ENCODE measurements around the gene FAM3B. TPM values are rescaled to one million over a fixed set of nuclear protein-coding genes. Genes with fewer than 3 reads are reported as not detected.
"Not testable (repeated sequence)": the region's sequence is repeated elsewhere in the genome, so short reads cannot be mapped to it uniquely, and the experiment has no call there.

FAM3B gene
- total RNA-seq, 2 donors from 2014 or later = 1.5 to 11.8 TPM

- TF ChIP-seq CTCF (IDR thresholded peaks at IDR 0.05) = no peak
- Histone ChIP-seq H3K27ac (no peak overlapping the region), H3K4me1 (ENCODE audit: control insufficient read depth in 1 of 2, low read depth in 2 of 2) (no peaks in the 10 kb centered on the region), H3K36me3 (no peaks in the 10 kb centered on the region), H3K27me3 (replicated peaks; ENCODE audit: insufficient read depth) (no peaks in the 10 kb centered on the region), H3K4me3 (no peak overlapping the region), H3K9me3 (no peaks in the 10 kb centered on the region)
- ATAC-seq (ENCODE audit: insufficient number of reproducible peaks, low FRiP score, low read depth) (no peak), DNase-seq (ENCODE audit: low spot score) (no peak)
Observed at GRCh38 chr21:41294548-41295231, 21.9 kb upstream of the FAM3B start.

- ATAC-seq (ENCODE audit: insufficient number of reproducible peaks, low FRiP score, low read depth) (no peak), DNase-seq (ENCODE audit: low spot score) (no peak)
- Histone ChIP-seq H3K9me3 (no peaks in the 10 kb centered on the region), H3K27me3 (replicated peaks; ENCODE audit: insufficient read depth) (no peaks in the 10 kb centered on the region), H3K27ac (no peak overlapping the region), H3K4me3 (no peak overlapping the region), H3K4me1 (ENCODE audit: control insufficient read depth in 1 of 2, low read depth in 2 of 2) (no peaks in the 10 kb centered on the region), H3K36me3 (no peaks in the 10 kb centered on the region)
- TF ChIP-seq CTCF (IDR thresholded peaks at IDR 0.05) = no peak
Observed at GRCh38 chr21:41295721-41296254, 20.8 kb upstream of the FAM3B start.

GRCh38 chr21:41302976-41303375 is 13.6 kb upstream of the FAM3B start:
- ATAC-seq (ENCODE audit: insufficient number of reproducible peaks, low FRiP score, low read depth) = no peak
- no peaks in the 10 kb centered on the region for H3K27me3 ChIP-seq (replicated peaks; ENCODE audit: insufficient read depth)
- no peak for TF ChIP-seq CTCF (IDR thresholded peaks at IDR 0.05)

GRCh38 chr21:41304068-41304720 is 12.4 kb upstream of the FAM3B start:
- no peaks in the 10 kb centered on the region for H3K27me3 ChIP-seq (replicated peaks; ENCODE audit: insufficient read depth)
- H3K4me1 ChIP-seq (ENCODE audit: control insufficient read depth in 1 of 2, low read depth in 2 of 2) = no peaks in the 10 kb centered on the region
- no peak for TF ChIP-seq CTCF (IDR thresholded peaks at IDR 0.05)
- no peak for ATAC-seq (ENCODE audit: insufficient number of reproducible peaks, low FRiP score, low read depth)
- no peak overlapping the region for H3K4me3 ChIP-seq
- H3K9me3 ChIP-seq = no peaks in the 10 kb centered on the region
- DNase-seq (ENCODE audit: low spot score) = no peak
- H3K36me3 ChIP-seq = no peaks in the 10 kb centered on the region
- no peak overlapping the region for H3K27ac ChIP-seq

More at GRCh38 chr21:41302976-41303375, 13.6 kb upstream of the FAM3B start:
- Histone ChIP-seq H3K36me3 (no peaks in the 10 kb centered on the region), H3K27ac (no peak overlapping the region), H3K4me3 (no peak overlapping the region), H3K4me1 (ENCODE audit: control insufficient read depth in 1 of 2, low read depth in 2 of 2) (no peaks in the 10 kb centered on the region), H3K9me3 (no peaks in the 10 kb centered on the region)
- no peak for DNase-seq (ENCODE audit: low spot score)

GRCh38 chr21:41307219-41307618 is 9.4 kb upstream of the FAM3B start:
- no peak for ATAC-seq (ENCODE audit: insufficient number of reproducible peaks, low FRiP score, low read depth)
- no peak overlapping the region for H3K4me3 ChIP-seq

GRCh38 chr21:41313285-41314164 is 3.1 kb upstream of the FAM3B start:
- H3K4me3 ChIP-seq; H3K27ac ChIP-seq; H3K9me3 ChIP-seq; DNase-seq (ENCODE audit: low spot score); H3K27me3 ChIP-seq (replicated peaks; ENCODE audit: insufficient read depth); ATAC-seq (ENCODE audit: insufficient number of reproducible peaks, low FRiP score, low read depth); H3K36me3 ChIP-seq: not testable (repeated sequence)
- H3K4me1 ChIP-seq (ENCODE audit: control insufficient read depth in 1 of 2, low read depth in 2 of 2) = peaks cover 5 to 16% of the 10 kb centered on the region in 2 donors

More at GRCh38 chr21:41307219-41307618, 9.4 kb upstream of the FAM3B start:
- TF ChIP-seq CTCF (IDR thresholded peaks at IDR 0.05) = no peak
- Histone ChIP-seq H3K36me3 (no peaks in the 10 kb centered on the region), H3K27ac (no peak overlapping the region), H3K9me3 (no peaks in the 10 kb centered on the region), H3K27me3 (replicated peaks; ENCODE audit: insufficient read depth) (no peaks in the 10 kb centered on the region), H3K4me1 (ENCODE audit: control insufficient read depth in 1 of 2, low read depth in 2 of 2) (no peaks in the 10 kb centered on the region)
- DNase-seq (ENCODE audit: low spot score) = no peak

Data from thoracic aorta (tissue), 2 donors.